ENCODE results near the gene KCNMA1.

Gene KCNMA1

GRCh38 chr10:77320971-77321471, 316.6 kb downstream of the KCNMA1 start:
- TF ChIP-seq NFIC (IDR thresholded peaks at IDR 0.05) = no peak
- no peak for TF ChIP-seq FOXM1 (IDR thresholded peaks at IDR 0.05; ENCODE audit: borderline replicate concordance, low read depth)
- TF ChIP-seq, protein P1, sequence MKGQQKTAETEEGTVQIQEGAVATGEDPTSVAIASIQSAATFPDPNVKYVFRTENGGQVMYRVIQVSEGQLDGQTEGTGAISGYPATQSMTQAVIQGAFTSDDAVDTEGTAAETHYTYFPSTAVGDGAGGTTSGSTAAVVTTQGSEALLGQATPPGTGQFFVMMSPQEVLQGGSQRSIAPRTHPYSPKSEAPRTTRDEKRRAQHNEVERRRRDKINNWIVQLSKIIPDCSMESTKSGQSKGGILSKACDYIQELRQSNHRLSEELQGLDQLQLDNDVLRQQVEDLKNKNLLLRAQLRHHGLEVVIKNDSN (IDR thresholded peaks at IDR 0.05) = no peak

- no peak for TF ChIP-seq ZBTB7A (IDR thresholded peaks at IDR 0.05; ENCODE audit: low read depth)
- no peak for TF ChIP-seq TCF12 (IDR thresholded peaks at IDR 0.05; ENCODE audit: low read depth)
- no peak for TF ChIP-seq EP300 (IDR thresholded peaks at IDR 0.05; ENCODE audit: borderline replicate concordance)
- no peak for TF ChIP-seq YY1 (IDR thresholded peaks at IDR 0.05; ENCODE audit: low read depth)
- no peak for TF ChIP-seq CREB1 (IDR thresholded peaks at IDR 0.05; ENCODE audit: low read depth)
- TF ChIP-seq, protein P1 (IDR thresholded peaks at IDR 0.05) = no peak
- no peak for TF ChIP-seq TEAD4 (IDR thresholded peaks at IDR 0.05)
- no peak for TF ChIP-seq FOXM1 (IDR thresholded peaks at IDR 0.05; ENCODE audit: borderline replicate concordance, low read depth)
- TF ChIP-seq EGR1 (IDR thresholded peaks at IDR 0.05) = no peak
- TF ChIP-seq CEBPB (IDR thresholded peaks at IDR 0.05) = no peak
- TF ChIP-seq NFIC (IDR thresholded peaks at IDR 0.05) = no peak
- no peak for TF ChIP-seq TAF1 (IDR thresholded peaks at IDR 0.05; ENCODE audit: low read depth)
- no peak for TF ChIP-seq RAD21 (IDR thresholded peaks at IDR 0.05; ENCODE audit: low read depth)
- TF ChIP-seq, protein P2, sequence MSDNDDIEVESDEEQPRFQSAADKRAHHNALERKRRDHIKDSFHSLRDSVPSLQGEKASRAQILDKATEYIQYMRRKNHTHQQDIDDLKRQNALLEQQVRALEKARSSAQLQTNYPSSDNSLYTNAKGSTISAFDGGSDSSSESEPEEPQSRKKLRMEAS (IDR thresholded peaks at IDR 0.05) = no peak
- no peak for TF ChIP-seq REST (IDR thresholded peaks at IDR 0.05; ENCODE audit: low read depth)
Measured at GRCh38 chr10:77319557-77319956, 318.1 kb downstream of the KCNMA1 start.

DNA sequence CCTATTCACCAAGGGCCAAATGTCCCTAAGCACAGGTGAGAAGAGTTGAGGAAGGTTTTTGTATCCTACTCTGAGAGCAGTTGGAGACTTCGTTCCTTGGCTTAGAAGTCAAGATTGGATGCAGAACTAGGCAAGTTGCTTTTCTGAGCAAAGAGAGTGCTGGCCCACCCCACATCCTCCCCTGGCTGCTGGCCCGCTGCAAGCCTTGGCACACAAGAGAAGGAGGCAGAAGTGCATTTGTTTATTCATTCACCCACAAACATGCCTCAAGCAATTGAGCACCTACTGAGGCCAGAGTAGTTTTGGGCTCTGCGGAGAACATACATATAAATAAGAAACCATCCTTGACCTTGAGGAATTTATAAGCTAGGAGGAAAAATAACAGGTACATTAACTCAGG, 318.9 kb downstream of the KCNMA1 start:
- TF ChIP-seq CREB1 (IDR thresholded peaks at IDR 0.05; ENCODE audit: low read depth) (no peak), TEAD4 (IDR thresholded peaks at IDR 0.05) (no peak), TCF12 (IDR thresholded peaks at IDR 0.05; ENCODE audit: low read depth) (no peak), EGR1 (IDR thresholded peaks at IDR 0.05) (no peak)
- TF ChIP-seq, protein P2 (IDR thresholded peaks at IDR 0.05) = no peak

DNA sequence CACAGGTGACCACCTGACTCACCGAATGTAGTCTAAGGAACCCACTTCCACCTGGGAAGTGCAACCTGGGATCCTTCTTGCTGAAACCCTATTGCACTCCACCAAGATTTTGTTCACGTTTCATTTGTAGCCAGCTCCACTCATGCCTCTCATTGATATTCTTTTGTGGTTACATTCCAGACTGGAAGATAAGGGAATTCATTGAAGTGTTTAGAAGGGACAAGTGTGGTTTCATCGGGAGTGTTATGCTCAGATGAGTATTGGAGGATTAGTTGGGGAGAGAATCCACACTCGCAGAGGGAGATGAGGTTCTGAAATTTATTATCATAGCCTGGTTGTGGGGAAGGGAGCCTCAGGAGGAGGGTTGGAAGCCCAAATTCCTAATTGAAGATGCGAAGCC, 320.4 kb downstream of the KCNMA1 start:
- TF ChIP-seq, protein P1 (IDR thresholded peaks at IDR 0.05) = no peak
- TF ChIP-seq, protein P2 (IDR thresholded peaks at IDR 0.05) = no peak
- TF ChIP-seq TCF12 (IDR thresholded peaks at IDR 0.05; ENCODE audit: low read depth) (no peak), FOXM1 (IDR thresholded peaks at IDR 0.05; ENCODE audit: borderline replicate concordance, low read depth) (no peak), YY1 (IDR thresholded peaks at IDR 0.05; ENCODE audit: low read depth) (no peak), ZBTB7A (IDR thresholded peaks at IDR 0.05; ENCODE audit: low read depth) (no peak), NFIC (IDR thresholded peaks at IDR 0.05) (no peak), CREB1 (IDR thresholded peaks at IDR 0.05; ENCODE audit: low read depth) (no peak)

DNA sequence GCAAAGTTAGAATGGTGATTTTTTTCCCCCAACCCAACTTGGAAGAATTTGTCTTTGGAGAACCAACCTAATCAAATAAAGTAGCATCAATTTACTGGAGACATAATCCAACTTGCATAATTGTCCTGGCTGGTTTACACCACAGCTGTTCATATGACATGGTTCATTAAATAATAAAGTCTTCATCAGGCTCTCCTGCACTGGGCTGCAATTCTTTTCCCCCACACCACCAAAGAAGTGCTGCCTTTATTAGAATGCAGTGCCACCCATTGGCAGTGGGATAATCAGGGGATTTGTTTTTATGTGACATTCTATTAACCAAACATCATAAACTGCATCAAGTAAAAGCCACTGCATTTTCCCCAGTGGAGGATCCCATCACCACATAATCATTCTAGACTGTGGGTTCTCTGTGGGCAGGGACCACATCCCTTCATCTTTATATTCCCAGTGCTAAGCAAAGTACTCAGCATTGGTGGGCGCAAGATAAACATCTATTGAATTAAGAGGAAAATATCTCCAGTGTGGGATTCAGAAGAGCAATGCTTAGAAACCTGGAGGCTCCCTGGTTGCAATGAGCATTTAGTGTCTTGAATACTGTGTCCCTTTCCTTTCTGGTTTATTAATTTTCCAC, 322.0 kb downstream of the KCNMA1 start:
- TF ChIP-seq CEBPB (IDR thresholded peaks at IDR 0.05) (no peak), EGR1 (IDR thresholded peaks at IDR 0.05) (no peak), TEAD4 (IDR thresholded peaks at IDR 0.05) (no peak), CREB1 (IDR thresholded peaks at IDR 0.05; ENCODE audit: low read depth) (no peak), TAF1 (IDR thresholded peaks at IDR 0.05; ENCODE audit: low read depth) (no peak), REST (IDR thresholded peaks at IDR 0.05; ENCODE audit: low read depth) (no peak), ZBTB7A (IDR thresholded peaks at IDR 0.05; ENCODE audit: low read depth) (no peak)

Measured in Ishikawa (cell line).